A549 (cell line): ENCODE data around the gene KLHL8. TPM values are rescaled to one million over a fixed set of nuclear protein-coding genes. Genes with fewer than 3 reads are reported as not detected.

ENCODE experiments used
- ATAC-seq, 2 experiments: fragments of 200-7000 bp in 1 of 2; fragments of >200 bp in 1 of 2; cut with Nextera tagmentation in 1 of 2; cut with Tn5 transposase in 1 of 2; 3 replicates each; pipeline versions ENCODE4 v1.8.0 to v1.9.1; 2018 to 2020; ENCODE audit warnings: mild to moderate bottlenecking in 1 of 2, moderate library complexity in 1 of 2
- CTCF ChIA-PET: fragments of 300-600 bp; sonication (Branson Sonifier 250); formaldehyde crosslinking; extraction: SDS; loops from one replicate; lab custom pipeline; 2021; ENCODE audit warnings: antibody characterized with exemption, inconsistent platforms; lab: Yijun Ruan, JAX
- POLR2A ChIA-PET: fragments of 350-600 bp; formaldehyde crosslinking; extraction: SDS; loops from one replicate; lab custom pipeline; 2021; ENCODE audit warnings: antibody characterized with exemption, inconsistent platforms; lab: Yijun Ruan, JAX
- DNase-seq, 2 experiments: peaks; one replicate each; pipeline versions ENCODE4 v3.0.0 to v3.0.0-alpha.2; 2011 to 2016; ENCODE audit warnings: low read depth in 1 of 2, low spot score in 1 of 2
- FAIRE-seq: peaks from 2 replicates; lab custom pipeline; 2011; peaks lifted over from hg19 to GRCh38; lab: Jason Lieb, UNC
- H3K27ac ChIP-seq, 2 experiments: fragments of >200 bp; sonication (Bioruptor Twin); formaldehyde crosslinking; 3 replicates each; pipeline ENCODE4 v1.5.1; 2016 to 2017
- H3K4me1 ChIP-seq: fragments of >200 bp; sonication (Bioruptor Twin); formaldehyde crosslinking; 3 replicates; pipeline ENCODE4 v1.6.1; 2016
- H3K4me2 ChIP-seq: fragments of >200 bp; sonication (Bioruptor Twin); formaldehyde crosslinking; 3 replicates; pipeline ENCODE4 v1.6.1; 2016
- H3K4me3 ChIP-seq: fragments of >200 bp; sonication (Bioruptor Twin); formaldehyde crosslinking; 3 replicates; pipeline ENCODE4 v1.5.1; 2016
- H3K9me3 ChIP-seq: fragments of >200 bp; sonication (Bioruptor Twin); formaldehyde crosslinking; 3 replicates; pipeline ENCODE4 v1.6.1; 2016
- EHF ChIP-seq: fragments of 250-450 bp; sonication (Bioruptor Pico); IDR thresholded peaks from 2 replicates; pipeline ENCODE4 v1.5.0; 2020; ENCODE audit warnings: mild to moderate bottlenecking
- EHMT2 ChIP-seq: fragments of 200-600 bp; sonication (generic); IDR thresholded peaks from 2 replicates; pipeline ENCODE4 v1.6.1; 2016; ENCODE audit warnings: antibody characterized with exemption, low read depth, mild to moderate bottlenecking, moderate library complexity
- FOSL2 ChIP-seq, 2 experiments: fragments of 450-650 bp in 1 of 2; fragments of >200 bp in 1 of 2; sonication (Bioruptor Twin) in 1 of 2; formaldehyde crosslinking; IDR thresholded peaks; 2 replicates each; pipeline versions ENCODE4 v1.5.0 to v1.6.1; 2016 to 2020; ENCODE audit warnings: mild to moderate bottlenecking in 1 of 2, moderate library complexity in 1 of 2
- FOXS1 ChIP-seq: fragments of 250-450 bp; sonication (Bioruptor Pico); IDR thresholded peaks from 2 replicates; pipeline ENCODE4 v1.5.0; 2020; ENCODE audit warnings: mild to moderate bottlenecking, moderate library complexity
- HEYL ChIP-seq: fragments of 250-450 bp; sonication (Bioruptor Pico); IDR thresholded peaks from 2 replicates; pipeline ENCODE4 v1.8.0; 2021; ENCODE audit warnings: mild to moderate bottlenecking, moderate library complexity
- HOXB13 ChIP-seq: fragments of 250-450 bp; sonication (Bioruptor Pico); IDR thresholded peaks from 2 replicates; pipeline ENCODE4 v1.5.0; 2020; ENCODE audit warnings: low read depth, mild to moderate bottlenecking, moderate library complexity
- JUNB ChIP-seq: fragments of >200 bp; sonication (Bioruptor Twin); formaldehyde crosslinking; IDR thresholded peaks from 2 replicates; pipeline ENCODE4 v1.6.1; 2016
- MAFK ChIP-seq: fragments of 450-650 bp; IDR thresholded peaks from 2 replicates; pipeline ENCODE4 v1.6.1; 2014; ENCODE audit not compliant: partially characterized antibody
- NFE2L2 ChIP-seq: fragments of 150-350 bp; conservative IDR thresholded peaks from 2 replicates; pipeline ENCODE4 v1.6.1; 2014; ENCODE audit warnings: low read length
- NPAS2 ChIP-seq: fragments of 250-450 bp; sonication (Bioruptor Pico); IDR thresholded peaks from 2 replicates; pipeline ENCODE4 v1.8.0; 2022; ENCODE audit warnings: mild to moderate bottlenecking, moderate library complexity, borderline replicate concordance
- NR3C1 ChIP-seq: fragments of >200 bp; sonication (Bioruptor Twin); formaldehyde crosslinking; IDR thresholded peaks from 3 replicates; pipeline ENCODE4 v1.6.1; 2017
- PHF8 ChIP-seq: fragments of 200-600 bp; sonication (generic); IDR thresholded peaks from 2 replicates; pipeline ENCODE4 v1.6.1; 2016; ENCODE audit warnings: low read depth, mild to moderate bottlenecking, antibody characterized with exemption, moderate library complexity, borderline replicate concordance
- RAD21 ChIP-seq, 2 experiments: fragments of >200 bp in 1 of 2; sonication (Bioruptor Twin) in 1 of 2; formaldehyde crosslinking in 1 of 2; IDR thresholded peaks in 1 of 2; conservative IDR thresholded peaks in 1 of 2; 2 replicates in 1 of 2; 3 replicates in 1 of 2; pipeline ENCODE4 v1.6.1; 2012 to 2018; ENCODE audit warnings: inconsistent platforms in 1 of 2
- RCOR1 ChIP-seq: fragments of 150-350 bp; IDR thresholded peaks from 2 replicates; pipeline ENCODE4 v1.6.1; 2014; ENCODE audit warnings: antibody characterized with exemption, low read length, low read depth
- RFX5 ChIP-seq: fragments of 450-650 bp; IDR thresholded peaks from 2 replicates; pipeline ENCODE4 v1.7.1; 2014; ENCODE audit warnings: antibody characterized with exemption, mild to moderate bottlenecking, moderate library complexity
- SREBF2 ChIP-seq: fragments of 450-650 bp; IDR thresholded peaks from 2 replicates; pipeline ENCODE4 v1.6.1; 2014; ENCODE audit warnings: mild to moderate bottlenecking, moderate library complexity
- WGBS: methylation state at CpG from one replicate; pipeline ENCODE4 v1.1.6; 2017; ENCODE audit errors: missing lambda C conversion rate; 5-methylcytosine and 5-hydroxymethylcytosine counted together
- polyA plus RNA-seq, 4 experiments: library from polyadenylated mRNA; depleted of rRNA in 3 of 4; stranded (reverse); fragments of >200 nt; fragmentation: RNase III in 1 of 4; extraction: RNeasy Plus Mini Kit Qiagen cat#74134 plus additional on column Dnase treatment in 1 of 4; gene quantifications; 2 replicates in 3 of 4; 3 replicates in 1 of 4; pipeline ENCODE4 v1.2.3, GENCODE V29; 2011 to 2017
- TF ChIP-seq, protein P1 (sequence below): IDR thresholded peaks from 2 replicates; pipeline ENCODE4 v1.6.1; 2012
- TF ChIP-seq, protein P2 (sequence below): fragments of 450-650 bp; IDR thresholded peaks from 2 replicates; pipeline ENCODE4 v1.6.1; 2014; ENCODE audit warnings: antibody characterized with exemption
- TF ChIP-seq, protein P3 (sequence below): fragments of >200 bp; sonication (Bioruptor Twin); formaldehyde crosslinking; IDR thresholded peaks from 3 replicates; pipeline ENCODE4 v1.6.1; 2016
- TF ChIP-seq, protein P4 (sequence below): fragments of >200 bp; sonication (Bioruptor Twin); formaldehyde crosslinking; IDR thresholded peaks from 2 replicates; pipeline ENCODE4 v1.6.1; 2016

KLHL8 gene
- polyA plus RNA-seq, 2 of the 4 experiments (the other 2 are of a cell fraction) = 9.7 to 11.2 TPM

DNA sequence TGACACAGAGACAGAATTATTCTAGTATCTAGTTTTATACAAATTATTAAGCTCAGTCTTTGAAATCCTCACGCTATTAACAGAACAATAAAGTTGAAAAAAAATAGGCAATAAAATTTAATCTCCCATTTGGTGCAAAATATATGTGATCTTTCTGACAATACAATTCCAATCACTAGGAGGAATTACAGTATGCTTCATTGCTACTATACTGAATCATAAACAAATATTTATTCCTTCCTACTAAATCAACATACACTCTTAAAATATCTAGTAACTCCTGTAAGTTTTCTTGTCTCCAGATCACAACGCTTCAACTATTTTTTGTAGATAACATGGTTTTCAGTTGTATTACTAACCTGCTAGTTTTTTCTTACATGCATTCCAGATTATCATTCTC, 45.7 kb downstream of the KLHL8 start:
- POLR2A ChIA-PET = no interaction called here
- FAIRE-seq = no peak
- ATAC-seq = no peak
- Histone ChIP-seq H3K4me1 (no peaks in the 10 kb centered on the region), H3K9me3 (no peaks in the 10 kb centered on the region), H3K4me2 (no peak overlapping the region)
- CTCF ChIA-PET = no interaction called here
- TF ChIP-seq NR3C1 (no peak), HOXB13 (CRISPR knock-in tag) (no peak), SREBF2 (no peak), EHMT2 (no peak), PHF8 (no peak)
- TF ChIP-seq, protein P1, sequence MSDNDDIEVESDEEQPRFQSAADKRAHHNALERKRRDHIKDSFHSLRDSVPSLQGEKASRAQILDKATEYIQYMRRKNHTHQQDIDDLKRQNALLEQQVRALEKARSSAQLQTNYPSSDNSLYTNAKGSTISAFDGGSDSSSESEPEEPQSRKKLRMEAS = no peak
- TF ChIP-seq, all 56 proteins: peak for 0
- DNase-seq = no peak
- no peak overlapping the region for H3K27ac ChIP-seq
- H3K4me3 ChIP-seq = no peak overlapping the region
- WGBS = 79% methylated on average over 2 of the region's 2 CpGs

DNA sequence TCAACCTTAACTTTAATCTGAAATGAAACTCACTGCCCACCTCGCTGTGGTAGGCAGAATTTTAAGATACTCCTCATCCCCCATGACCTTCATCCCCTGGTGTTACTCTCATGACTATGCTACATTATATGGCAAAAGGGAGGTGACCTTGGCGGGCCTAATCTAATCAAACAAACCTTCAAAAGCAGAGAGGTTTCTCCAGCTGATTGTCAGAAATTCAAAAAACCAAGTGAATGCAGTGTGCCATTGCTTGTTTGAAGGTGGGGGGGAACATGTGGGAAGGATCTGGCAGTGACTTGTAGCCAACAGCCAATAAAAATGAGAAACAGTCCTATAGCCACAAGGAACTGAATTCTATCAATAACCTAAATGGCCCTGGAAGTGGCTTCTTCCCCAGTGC, 48.5 kb downstream of the KLHL8 start:
- 91% methylated on average over 2 of the region's 2 CpGs for whole genome bisulfite sequencing
- no peaks in the 10 kb centered on the region for H3K9me3 ChIP-seq
- POLR2A ChIA-PET = no interaction called here
- ATAC-seq (no peak), DNase-seq (no peak)
- CTCF ChIA-PET = interaction anchor here (0.6 kb wide), 2 partner anchors 27 to 215 kb away, joined by 3 read pairs; no protein-coding TSS in a partner anchor
- H3K27ac ChIP-seq = no peak overlapping the region
- H3K4me1 ChIP-seq = no peaks in the 10 kb centered on the region
- H3K4me3 ChIP-seq = no peak overlapping the region
- H3K4me2 ChIP-seq = no peak overlapping the region
- TF ChIP-seq, protein P2, sequence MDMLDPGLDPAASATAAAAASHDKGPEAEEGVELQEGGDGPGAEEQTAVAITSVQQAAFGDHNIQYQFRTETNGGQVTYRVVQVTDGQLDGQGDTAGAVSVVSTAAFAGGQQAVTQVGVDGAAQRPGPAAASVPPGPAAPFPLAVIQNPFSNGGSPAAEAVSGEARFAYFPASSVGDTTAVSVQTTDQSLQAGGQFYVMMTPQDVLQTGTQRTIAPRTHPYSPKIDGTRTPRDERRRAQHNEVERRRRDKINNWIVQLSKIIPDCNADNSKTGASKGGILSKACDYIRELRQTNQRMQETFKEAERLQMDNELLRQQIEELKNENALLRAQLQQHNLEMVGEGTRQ = no peak
- TF ChIP-seq MAFK = no peak
- TF ChIP-seq FOXS1 (CRISPR knock-in tag) = no peak
- no peak for TF ChIP-seq RFX5
- TF ChIP-seq FOSL2 (IDR thresholded peaks at IDR 0.05) = no peak
- TF ChIP-seq FOSL2 (CRISPR knock-in tag; IDR thresholded peaks at IDR 0.05) = no peak
- no peak for TF ChIP-seq RAD21 (conservative IDR thresholded peaks at IDR 0.05 in 1 of 2, IDR thresholded peaks at IDR 0.05 in 1 of 2)
- TF ChIP-seq, protein P3, sequence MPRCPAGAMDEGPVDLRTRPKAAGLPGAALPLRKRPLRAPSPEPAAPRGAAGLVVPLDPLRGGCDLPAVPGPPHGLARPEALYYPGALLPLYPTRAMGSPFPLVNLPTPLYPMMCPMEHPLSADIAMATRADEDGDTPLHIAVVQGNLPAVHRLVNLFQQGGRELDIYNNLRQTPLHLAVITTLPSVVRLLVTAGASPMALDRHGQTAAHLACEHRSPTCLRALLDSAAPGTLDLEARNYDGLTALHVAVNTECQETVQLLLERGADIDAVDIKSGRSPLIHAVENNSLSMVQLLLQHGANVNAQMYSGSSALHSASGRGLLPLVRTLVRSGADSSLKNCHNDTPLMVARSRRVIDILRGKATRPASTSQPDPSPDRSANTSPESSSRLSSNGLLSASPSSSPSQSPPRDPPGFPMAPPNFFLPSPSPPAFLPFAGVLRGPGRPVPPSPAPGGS = no peak
- TF ChIP-seq, protein P4, sequence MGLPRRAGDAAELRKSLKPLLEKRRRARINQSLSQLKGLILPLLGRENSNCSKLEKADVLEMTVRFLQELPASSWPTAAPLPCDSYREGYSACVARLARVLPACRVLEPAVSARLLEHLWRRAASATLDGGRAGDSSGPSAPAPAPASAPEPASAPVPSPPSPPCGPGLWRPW = no peak
- TF ChIP-seq HEYL (CRISPR knock-in tag) = no peak
- TF ChIP-seq NFE2L2 = no peak
- TF ChIP-seq, all 56 proteins: peak for 0
- no peak for FAIRE-seq

DNA sequence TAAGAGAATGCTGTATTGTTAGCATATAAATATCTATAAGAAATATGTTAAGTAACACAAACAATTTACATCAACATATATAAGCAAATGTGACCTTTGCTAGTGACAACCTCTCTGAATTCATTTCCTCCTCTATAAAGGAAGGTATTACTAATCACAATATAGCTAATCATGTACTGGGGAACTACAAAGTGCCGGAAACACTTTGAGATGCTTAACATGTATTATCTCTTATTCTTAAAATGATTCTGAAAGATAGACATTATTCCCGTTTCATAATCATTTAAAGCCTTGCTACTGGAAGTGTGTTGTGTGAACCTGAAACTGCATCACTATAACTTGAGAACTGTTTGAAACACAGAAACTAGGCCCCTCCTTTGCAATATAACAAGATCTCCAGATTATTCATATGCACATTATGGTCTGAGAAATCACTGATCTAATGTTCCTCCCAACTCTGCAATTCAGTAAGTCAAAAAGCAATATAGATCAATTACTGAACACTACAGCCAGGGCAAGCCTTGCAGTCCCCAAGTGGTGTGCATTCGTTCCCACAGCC, 54.0 kb downstream of the KLHL8 start:
- TF ChIP-seq JUNB = no peak
- TF ChIP-seq SREBF2 = no peak
- no peak for TF ChIP-seq NR3C1
- TF ChIP-seq NPAS2 = no peak
- no peak for TF ChIP-seq EHF (CRISPR knock-in tag)
- no peak for TF ChIP-seq RCOR1
- TF ChIP-seq, all 56 proteins: peak for 0
- Histone ChIP-seq H3K4me2 (no peak overlapping the region), H3K4me1 (no peaks in the 10 kb centered on the region), H3K4me3 (no peak overlapping the region), H3K9me3 (no peaks in the 10 kb centered on the region), H3K27ac (no peak overlapping the region)
- ATAC-seq (no peak), DNase-seq (no peak), FAIRE-seq (no peak)
- ChIA-PET POLR2A (no interaction called here), CTCF (no interaction called here)
- WGBS = 93% methylated on average over 3 of the region's 3 CpGs
